IPS DF 4.7 (cell line): Measurements from ENCODE around the gene PPT1.
A peak's percentile ranks its signal among the peaks of the same experiment; 100 is the strongest.
"Not testable (repeated sequence)": the region's sequence is repeated elsewhere in the genome, so short reads cannot be mapped to it uniquely, and the experiment has no call there.

Experiments
- DNase-seq: peaks from one replicate; pipeline ENCODE4 v3.0.0-alpha.2; 2013; ENCODE audit warnings: low spot score; ENCODE audit errors: extremely low read depth

PPT1 gene

GRCh38 chr1:40092706-40093639, 4.1 kb downstream of the PPT1 start:
- DNase-seq = no peak

DNA sequence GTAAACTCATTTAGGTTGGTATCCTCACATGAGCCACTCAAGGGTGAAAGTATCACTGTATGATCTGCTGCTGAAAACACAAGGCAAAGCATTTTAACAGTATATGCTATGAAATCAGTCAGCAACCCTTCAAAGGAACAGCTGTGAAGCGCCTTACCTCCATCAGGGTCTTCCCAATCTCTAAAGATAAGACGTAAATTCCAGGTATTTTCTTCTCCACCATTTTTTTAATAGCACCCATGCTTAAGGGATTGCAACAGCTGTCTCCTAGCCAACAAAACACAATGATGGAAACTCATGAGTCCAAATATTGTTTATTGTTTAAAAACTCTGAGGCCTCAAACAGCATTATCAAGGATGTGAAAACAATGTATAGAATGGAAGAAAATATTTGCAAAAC, 4.8 kb downstream of the PPT1 start:
- no peak for DNase-seq

- no peak for DNase-seq
Measured at GRCh38 chr1:40090652-40091355, 6.2 kb downstream of the PPT1 start.

- DNase-seq = not testable (repeated sequence)
Measured at GRCh38 chr1:40084750-40085149, 12.3 kb downstream of the PPT1 start.

- DNase-seq = no peak
Measured at GRCh38 chr1:40081871-40082270, 15.2 kb downstream of the PPT1 start.

DNA sequence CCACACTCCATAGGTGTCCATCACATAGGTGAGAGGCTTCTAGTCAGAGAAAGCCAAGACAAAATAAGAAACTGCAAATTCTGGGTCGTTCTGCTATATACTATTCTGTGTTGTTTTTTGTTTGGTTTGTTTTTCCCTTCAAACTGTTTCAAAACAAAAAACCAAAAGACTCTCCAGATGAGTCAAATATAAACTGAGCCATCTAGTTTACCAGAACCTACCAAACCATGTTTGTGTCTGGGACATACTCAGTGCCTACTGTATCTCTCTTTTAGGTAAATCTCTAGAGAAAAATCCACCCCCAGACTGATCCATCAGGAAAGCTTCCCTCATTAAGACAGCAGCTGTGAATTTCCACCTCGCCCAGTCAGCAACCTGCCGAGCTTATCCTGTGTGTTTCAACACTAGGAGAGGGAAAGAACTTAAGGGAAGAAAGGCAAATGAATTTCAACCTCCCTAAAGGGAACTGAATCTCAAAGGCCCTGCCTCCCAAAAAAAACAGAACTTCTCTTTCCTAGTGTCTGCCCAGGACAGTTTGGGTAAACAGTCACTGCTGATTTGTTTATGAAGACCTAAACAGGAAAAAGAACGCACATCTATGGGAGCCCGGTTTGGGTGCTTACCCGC, 17.2 kb downstream of the PPT1 start:
- no peak for DNase-seq

DNA sequence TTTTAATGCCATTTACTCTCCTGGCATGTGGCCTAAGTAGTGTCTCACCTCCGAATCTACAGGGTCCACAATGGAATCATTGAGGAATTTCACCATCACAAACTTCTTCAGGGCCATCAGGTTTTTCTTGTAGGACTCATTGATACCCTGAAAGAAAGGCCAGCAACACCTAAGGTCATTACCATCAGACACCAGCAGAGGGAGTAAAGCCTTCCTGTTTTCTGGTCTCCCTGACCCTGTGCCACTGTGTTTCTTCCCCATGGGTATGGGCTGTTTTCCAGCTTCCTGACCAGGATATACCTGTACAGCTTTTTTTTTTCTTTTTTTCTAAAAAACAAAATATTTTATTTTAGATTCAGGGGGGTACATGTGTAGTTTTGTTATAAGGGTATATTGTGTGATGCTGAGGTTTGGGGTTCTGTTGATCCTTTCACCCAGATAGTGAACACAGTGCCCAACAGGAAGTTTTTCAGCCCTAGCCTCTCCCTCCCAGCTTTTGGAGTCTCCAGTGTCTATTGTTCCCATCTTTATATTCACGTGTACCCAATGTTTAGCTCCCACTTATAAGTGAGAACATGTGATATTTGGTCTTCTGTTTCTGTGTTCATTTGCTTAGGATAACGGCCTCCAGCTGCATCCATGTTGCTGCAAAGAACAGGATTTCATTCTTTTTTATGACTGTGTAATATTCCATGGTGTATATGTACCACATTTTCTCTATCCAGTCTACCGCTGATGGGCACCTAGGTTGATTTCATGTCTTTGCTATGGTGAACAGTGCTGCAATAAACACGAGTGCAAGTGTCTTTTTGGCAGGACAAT, 18.3 kb downstream of the PPT1 start:
- peak; percentile 86 for DNase-seq

DNA sequence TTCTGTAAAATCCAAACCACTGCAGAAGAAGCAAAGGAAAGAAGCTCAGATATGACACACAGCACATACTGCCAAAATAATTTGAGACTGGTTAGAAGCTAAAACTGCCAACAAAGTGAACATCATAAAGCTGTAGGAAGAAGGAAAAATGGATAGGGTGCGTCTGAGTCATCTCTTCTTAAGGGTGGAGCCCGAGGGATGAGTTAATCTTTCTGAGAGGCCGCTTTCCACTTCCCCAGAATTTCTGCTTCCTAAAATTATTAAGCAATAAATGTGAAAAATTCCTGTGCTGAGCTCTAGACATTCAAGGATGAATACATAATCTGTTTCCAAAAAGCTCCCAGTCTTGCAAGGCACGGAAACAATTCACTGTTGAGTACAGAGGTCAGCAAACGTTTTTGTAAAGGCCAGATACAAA, 20.1 kb downstream of the PPT1 start:
- no peak for DNase-seq

DNA sequence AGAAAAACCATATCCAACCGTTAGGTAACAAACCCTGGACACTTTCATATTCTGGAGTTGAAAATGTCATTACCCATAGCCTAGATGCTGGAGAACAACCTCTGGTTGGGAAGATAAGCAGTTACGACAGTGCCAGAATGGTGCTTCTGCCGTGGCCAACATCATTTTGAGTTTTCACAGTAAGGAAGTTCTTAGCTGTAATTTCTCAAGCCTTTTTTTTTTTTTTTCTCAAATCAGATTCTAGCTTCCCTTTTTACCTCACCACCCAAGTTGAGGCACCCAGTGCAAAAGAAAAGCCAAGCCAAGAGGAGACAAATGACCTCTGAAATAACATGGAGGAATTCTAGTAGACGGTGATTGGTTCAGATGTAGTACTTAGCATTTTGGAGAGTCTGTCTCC, 21.8 kb downstream of the PPT1 start:
- DNase-seq = no peak

DNA sequence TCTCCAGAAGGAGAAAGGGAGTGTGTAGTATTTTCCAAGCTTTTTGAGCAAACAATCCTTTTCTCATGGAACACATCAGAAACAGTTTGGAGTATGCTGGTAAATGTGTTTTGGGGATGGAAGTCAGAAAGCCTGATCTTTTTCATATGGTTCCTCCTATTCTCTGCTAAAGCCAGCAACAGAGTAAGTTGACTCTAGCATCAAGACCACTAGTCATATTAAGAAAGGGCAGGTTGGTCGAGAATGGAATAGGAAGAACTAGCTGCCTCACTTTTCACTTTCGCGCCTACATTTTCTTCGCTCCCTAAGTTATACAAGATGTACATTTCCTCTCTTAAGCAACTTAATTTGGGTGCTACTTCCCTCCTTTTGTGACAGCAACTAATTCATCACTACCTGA, 24.0 kb downstream of the PPT1 start:
- no peak for DNase-seq

DNA sequence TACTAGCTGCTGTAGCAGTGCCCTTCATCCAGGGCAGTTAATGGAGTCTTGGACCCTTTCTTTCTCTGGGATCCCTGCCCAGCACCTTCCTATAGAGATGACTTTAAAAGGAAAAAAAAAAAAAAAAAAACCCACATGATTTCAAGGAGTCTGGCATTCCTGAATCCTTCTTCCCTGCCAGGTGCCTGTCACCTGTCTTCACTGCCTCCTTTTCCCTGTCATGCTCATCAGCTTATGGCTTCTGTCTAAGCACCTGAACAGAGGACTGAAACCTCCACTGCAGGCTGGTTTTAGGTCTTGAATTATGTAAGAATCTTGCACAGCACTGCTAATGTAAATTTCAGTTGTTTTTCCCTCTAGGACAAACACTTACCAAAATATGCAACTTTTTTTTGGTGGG, 24.9 kb downstream of the PPT1 start:
- DNase-seq = no peak

- DNase-seq = no peak
Measured at GRCh38 chr1:40067851-40068250, 29.2 kb downstream of the PPT1 start.

DNA sequence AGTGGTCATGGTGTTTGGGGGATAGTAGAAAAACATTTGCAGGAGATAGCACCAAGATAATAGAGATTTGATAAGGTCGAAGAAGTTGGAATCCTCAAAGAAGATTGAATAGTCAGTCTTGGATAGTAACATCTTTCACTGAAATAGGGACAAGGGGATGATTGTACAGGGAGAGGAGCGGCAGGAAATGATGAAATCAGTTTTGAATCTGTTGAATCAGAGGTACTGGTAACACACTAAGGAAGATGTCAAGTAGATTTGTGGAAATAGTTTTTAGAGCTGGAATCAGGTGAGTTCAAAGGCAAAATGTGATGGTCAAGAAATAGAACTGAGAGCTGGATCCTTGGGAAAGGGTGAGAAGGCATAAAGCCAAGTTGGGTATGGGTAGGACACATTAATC, 30.0 kb downstream of the PPT1 start:
- DNase-seq = no peak

GRCh38 chr1:40064797-40065499, 32.1 kb downstream of the PPT1 start:
- DNase-seq = no peak

GRCh38 chr1:40059960-40060750, 36.9 kb downstream of the PPT1 start:
- DNase-seq = no peak

DNA sequence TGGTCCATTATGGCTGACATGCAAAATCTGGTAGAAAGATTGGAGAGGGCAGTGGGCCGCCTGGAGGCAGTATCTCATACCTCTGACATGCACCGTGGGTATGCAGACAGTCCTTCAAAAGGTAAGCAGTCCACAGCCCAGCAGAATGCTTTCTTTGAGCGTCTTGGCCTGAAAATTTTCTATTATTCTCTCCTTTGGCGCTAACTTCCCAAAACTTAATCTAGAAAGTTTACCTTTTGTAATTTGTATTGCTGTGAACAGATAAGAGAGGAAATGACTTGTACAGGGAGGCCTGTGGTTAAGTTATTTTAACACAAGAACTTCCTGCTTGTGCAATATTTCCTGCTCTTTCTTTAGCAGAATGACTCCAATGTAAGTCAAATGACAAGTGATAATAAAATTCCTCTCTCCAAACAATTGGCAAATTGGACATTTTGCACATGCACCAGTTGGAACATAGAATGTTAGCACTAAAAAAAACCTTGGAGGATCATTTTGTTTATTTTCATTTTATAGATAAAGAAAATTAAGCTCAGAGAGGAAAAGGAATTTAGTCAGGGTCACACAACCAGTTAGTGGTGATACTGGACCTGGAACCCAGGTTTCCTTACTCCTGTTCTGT, 37.6 kb downstream of the PPT1 start:
- DNase-seq = peak; percentile 46

- DNase-seq = no peak
Measured at GRCh38 chr1:40058453-40059337, 38.4 kb downstream of the PPT1 start.

DNA sequence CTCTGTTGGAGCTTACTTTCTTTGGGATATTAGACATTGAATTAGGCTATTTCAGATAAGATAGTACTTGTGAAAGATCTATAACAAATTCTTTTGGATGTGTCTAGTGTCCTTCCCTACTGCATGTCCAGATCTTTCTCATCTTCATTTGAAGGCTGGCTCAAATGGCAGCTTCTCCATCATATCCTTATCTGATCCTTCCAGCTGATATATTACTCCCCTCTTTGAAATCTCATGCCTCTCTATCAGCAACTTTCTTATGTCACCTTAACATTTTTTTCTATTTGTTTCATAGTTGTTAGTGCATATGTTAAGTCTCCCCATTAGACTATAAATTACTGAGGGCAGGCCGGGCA, 39.0 kb downstream of the PPT1 start:
- no peak for DNase-seq
